IMR-90 (cell line): ENCODE measurements around the gene PDIA3. TPM values are rescaled to one million over a fixed set of nuclear protein-coding genes. Genes with fewer than 3 reads are reported as not detected.

Source experiments
- ATAC-seq: fragments of 200-7000 bp; cut with Tn5 transposase; 2 replicates; pipeline ENCODE4 v1.9.1; 2020; ENCODE audit warnings: low read depth, mild to moderate bottlenecking, moderate library complexity
- BruUV-seq: library from RNA; stranded (reverse); fragments of 400-500 nt; replicated peaks from 2 replicates; lab custom pipeline; 2021; lab: Mats Ljungman, UMichigan
- CTCF ChIA-PET: fragments of 300-600 bp; formaldehyde crosslinking; extraction: SDS; loops from one replicate; lab custom pipeline; 2021; ENCODE audit warnings: antibody characterized with exemption; lab: Yijun Ruan, JAX
- POLR2A ChIA-PET: fragments of 300-600 bp; sonication (Branson Sonifier 250); formaldehyde crosslinking; loops from one replicate; lab custom pipeline; 2022; ENCODE audit warnings: antibody characterized with exemption; ENCODE audit not compliant: unreplicated experiment; lab: Charles Lee
- DNase-seq: peaks from one replicate; pipeline ENCODE4 v3.0.0; 2013
- H2AFZ ChIP-seq: replicated peaks from 2 replicates; pipeline ENCODE3; 2013; ENCODE audit warnings: low read length, mild to moderate bottlenecking; ENCODE audit not compliant: poor library complexity
- H2AK5ac ChIP-seq: 2 replicates; pipeline ENCODE4 v1.6.1; 2013; ENCODE audit warnings: low read depth, low read length, inconsistent platforms
- H2AK9ac ChIP-seq: replicated peaks from 2 replicates; pipeline ENCODE3; 2013; ENCODE audit warnings: mild to moderate bottlenecking, low read depth, low read length, moderate library complexity; ENCODE audit not compliant: poor library complexity
- H2BK120ac ChIP-seq: 2 replicates; pipeline ENCODE4 v1.6.1; 2013; ENCODE audit warnings: low read depth, low read length, inconsistent platforms
- H2BK15ac ChIP-seq: 3 replicates; pipeline ENCODE4 v1.6.1; 2013; ENCODE audit warnings: low read depth, low read length, inconsistent platforms
- H2BK20ac ChIP-seq: 2 replicates; pipeline ENCODE4 v1.6.1; 2013; ENCODE audit warnings: low read depth, mild to moderate bottlenecking, inconsistent platforms, low read length, moderate library complexity
- H2BK5ac ChIP-seq: 2 replicates; pipeline ENCODE4 v1.6.1; 2013; ENCODE audit warnings: mild to moderate bottlenecking, low read depth, low read length, inconsistent platforms; ENCODE audit not compliant: poor library complexity, severe bottlenecking
- H3K14ac ChIP-seq: replicated peaks from 2 replicates; pipeline ENCODE4 v1.6.1; 2013; ENCODE audit warnings: low read depth, low read length, inconsistent platforms
- H3K18ac ChIP-seq: 2 replicates; pipeline ENCODE4 v1.6.1; 2013; ENCODE audit warnings: low read depth, low read length, control low read depth
- H3K23ac ChIP-seq: 2 replicates; pipeline ENCODE4 v1.6.1; 2013; ENCODE audit warnings: low read depth, low read length, inconsistent platforms
- H3K27ac ChIP-seq: 2 replicates; pipeline ENCODE4 v1.5.1; 2013; ENCODE audit warnings: mild to moderate bottlenecking, control low read depth, low read length; ENCODE audit not compliant: insufficient read depth
- H3K27me3 ChIP-seq: 2 replicates; pipeline ENCODE4 v1.6.1; 2013; ENCODE audit warnings: low read length; ENCODE audit not compliant: control insufficient read depth, insufficient read depth
- H3K36me3 ChIP-seq: 2 replicates; pipeline ENCODE4 v1.6.1; 2013; ENCODE audit warnings: low read length, mixed read lengths; ENCODE audit not compliant: control insufficient read depth, insufficient read depth
- H3K4ac ChIP-seq: 2 replicates; pipeline ENCODE4 v1.6.1; 2013; ENCODE audit warnings: low read depth, low read length, inconsistent platforms
- H3K4me1 ChIP-seq: 2 replicates; pipeline ENCODE4 v1.6.1; 2013; ENCODE audit warnings: low read length, mixed read lengths; ENCODE audit not compliant: control insufficient read depth, insufficient read depth
- H3K4me2 ChIP-seq: 2 replicates; pipeline ENCODE4 v1.6.1; 2013; ENCODE audit warnings: low read depth, mild to moderate bottlenecking, control low read depth, low read length, moderate library complexity
- H3K4me3 ChIP-seq: 2 replicates; pipeline ENCODE4 v1.5.1; 2013; ENCODE audit warnings: low read depth, mild to moderate bottlenecking, control low read depth, low read length, moderate library complexity; ENCODE audit not compliant: insufficient read depth
- H3K56ac ChIP-seq: 2 replicates; pipeline ENCODE4 v1.6.1; 2013; ENCODE audit warnings: low read length, inconsistent platforms; ENCODE audit not compliant: insufficient read depth; ENCODE audit errors: extremely low read depth
- H3K79me1 ChIP-seq, 2 experiments: 2 replicates each; pipeline ENCODE4 v1.6.1; 2013; ENCODE audit warnings: low read length in 2 of 2, inconsistent platforms in 1 of 2, low read depth in 1 of 2
- H3K9ac ChIP-seq: 2 replicates; pipeline ENCODE4 v1.6.1; 2013; ENCODE audit warnings: low read depth, low read length, control low read depth
- H3K9me1 ChIP-seq: 2 replicates; pipeline ENCODE4 v1.6.1; 2013; ENCODE audit warnings: low read length, inconsistent platforms; ENCODE audit not compliant: insufficient read depth
- H3K9me3 ChIP-seq: 2 replicates; pipeline ENCODE4 v1.6.1; 2013; ENCODE audit warnings: low read length; ENCODE audit not compliant: control insufficient read depth, insufficient read depth
- H4K20me1 ChIP-seq: 2 replicates; pipeline ENCODE4 v1.6.1; 2013; ENCODE audit warnings: low read length, inconsistent platforms; ENCODE audit not compliant: insufficient read depth
- H4K5ac ChIP-seq: 2 replicates; pipeline ENCODE4 v1.6.1; 2013; ENCODE audit warnings: mild to moderate bottlenecking, low read depth, low read length, control low read depth
- H4K8ac ChIP-seq, 2 experiments: 2 replicates each; pipeline ENCODE4 v1.6.1; 2013; ENCODE audit warnings: low read depth in 2 of 2, low read length in 2 of 2, control low read depth in 1 of 2, inconsistent platforms in 1 of 2
- H4K91ac ChIP-seq: 2 replicates; pipeline ENCODE4 v1.6.1; 2013; ENCODE audit warnings: low read depth, low read length, inconsistent platforms; ENCODE audit not compliant: insufficient read depth
- CHD1 ChIP-seq: IDR thresholded peaks from 2 replicates; pipeline ENCODE4 v1.6.1; 2012; ENCODE audit warnings: low read depth, low read length, improper control_type of control experiment
- FOS ChIP-seq: fragments of 150-350 bp; IDR thresholded peaks from 2 replicates; pipeline ENCODE4 v1.6.1; 2016; ENCODE audit warnings: low read depth, low read length
- MAFK ChIP-seq: IDR thresholded peaks from 2 replicates; pipeline ENCODE4 v1.6.1; 2012; ENCODE audit warnings: low read depth, low read length, improper control_type of control experiment
- MXI1 ChIP-seq: IDR thresholded peaks from 2 replicates; pipeline ENCODE4 v1.6.1; 2012; ENCODE audit warnings: low read depth, mild to moderate bottlenecking, low read length, moderate library complexity, borderline replicate concordance
- POLR2A ChIP-seq: IDR thresholded peaks from 2 replicates; pipeline ENCODE4 v1.6.1; 2012; ENCODE audit warnings: mild to moderate bottlenecking, low read depth, low read length
- RFX5 ChIP-seq: IDR thresholded peaks from 2 replicates; pipeline ENCODE4 v1.8.0; 2012; ENCODE audit warnings: low read depth, mild to moderate bottlenecking, low read length, moderate library complexity
- WGBS, 2 experiments: methylation state at CpG; one replicate each; pipeline versions ENCODE4 v1.1.5 to v1.1.7; 2013; ENCODE audit warnings: missing lambda C conversion rate in 2 of 2; ENCODE audit not compliant: insufficient read length in 1 of 2; ENCODE audit errors: extremely low coverage in 2 of 2; 5-methylcytosine and 5-hydroxymethylcytosine counted together
- dilution Hi-C: fragments of 300-500 bp; cut with HindIII; formaldehyde crosslinking; loops from one replicate; pipeline ENCODE4 v1.14.3; 2018; ENCODE audit warnings: low sequenced_read_pairs; ENCODE audit not compliant: unreplicated experiment
- in situ Hi-C: fragments of 300-500 bp; cut with MboI; formaldehyde crosslinking; loops from 3 replicates; pipeline ENCODE4 v1.14.3; 2019; ENCODE audit warnings: low sequenced_read_pairs, inconsistent platforms, mixed read lengths
- intact Hi-C: fragments of 100-400 bp; cut with micrococcal nuclease; formaldehyde crosslinking; loops from 2 replicates; pipeline ENCODE4 v1.10.0; 2022
- polyA plus RNA-seq, 3 experiments: library from polyadenylated mRNA; depleted of rRNA; stranded (reverse); fragments of >200 nt; gene quantifications; 2 replicates each; pipeline ENCODE4 v1.2.3, GENCODE V29; 2012; ENCODE audit warnings: low replicate concordance in 1 of 3
- total RNA-seq: library from RNA; depleted of rRNA; stranded (reverse); fragments of >200 nt; gene quantifications from 2 replicates; pipeline ENCODE4 v1.2.3, GENCODE V29; 2012
- TF ChIP-seq, protein P1 (sequence below): fragments of 150-350 bp; IDR thresholded peaks from 2 replicates; pipeline ENCODE4 v1.6.1; 2016; ENCODE audit warnings: low read depth, mild to moderate bottlenecking, low read length, moderate library complexity, borderline replicate concordance
- TF ChIP-seq, protein P2 (sequence below): fragments of 150-350 bp; IDR thresholded peaks from 2 replicates; pipeline ENCODE4 v1.6.1; 2017; ENCODE audit warnings: mild to moderate bottlenecking, antibody characterized with exemption, low read length, low read depth

Gene PDIA3
- total and polyA plus RNA-seq, 2 of the 4 experiments (the other 2 are of a cell fraction): 103 to 396 TPM

DNA sequence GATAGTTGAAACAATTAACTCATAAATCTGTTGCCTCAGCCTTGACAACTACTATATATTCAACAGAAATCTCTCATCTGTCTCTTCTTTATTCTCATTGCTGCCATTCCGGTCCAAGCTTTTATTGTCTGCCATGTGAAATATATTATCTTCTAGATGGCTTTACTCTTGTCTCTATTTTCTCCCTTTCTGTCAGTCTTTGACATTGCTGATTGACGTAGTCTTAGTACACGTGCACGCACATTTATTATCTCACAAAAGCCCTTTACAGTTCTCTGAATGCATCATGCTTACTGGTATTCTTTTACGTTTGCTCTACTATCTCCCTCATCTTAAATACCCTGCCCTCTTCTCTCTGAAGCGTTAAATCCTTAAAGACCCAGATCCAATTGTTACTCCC is 5.6 kb downstream of the PDIA3 start:
- Histone ChIP-seq H2BK120ac (no peak overlapping the region), H2BK15ac (no peak overlapping the region), H3K9ac (no peak overlapping the region), H4K91ac (no peak overlapping the region), H3K27me3 (no peaks in the 10 kb centered on the region), H2BK5ac (no peak overlapping the region), H3K27ac (no peak overlapping the region), H4K8ac (no peak overlapping the region; a peak in 1 of 4 replicates), H3K36me3 (peaks cover 18% of the 10 kb centered on the region), H3K4me3 (no peak overlapping the region), H2AK9ac (no peak overlapping the region), H3K23ac (no peak overlapping the region), H3K56ac (no peak overlapping the region), H3K9me1 (peaks cover 12% of the 10 kb centered on the region; the same call in 1 of the 2 replicates), H2BK20ac (no peak overlapping the region), H3K79me1 (peaks cover 10 to 69% of the 10 kb centered on the region in 2 experiments), H4K5ac (no peak overlapping the region), H3K9me3 (no peaks in the 10 kb centered on the region), H3K14ac (no peak overlapping the region), H3K4me1 (peaks cover 3% of the 10 kb centered on the region), H2AK5ac (no peak overlapping the region), H3K4me2 (no peak overlapping the region), H2AFZ (no peak overlapping the region), H4K20me1 (peaks cover 83% of the 10 kb centered on the region), H3K18ac (no peak overlapping the region), H3K4ac (no peak overlapping the region)
- no peak for DNase-seq
- ChIA-PET CTCF (no interaction called here), POLR2A (no interaction called here)
- WGBS, 2 experiments: 94% methylated on average over 3 of the region's 6 CpGs; no CpG with 5 or more reads in 1 of the 2 experiments
- dilution Hi-C loops: no loop called here
- ATAC-seq: no peak
- TF ChIP-seq, protein P1, sequence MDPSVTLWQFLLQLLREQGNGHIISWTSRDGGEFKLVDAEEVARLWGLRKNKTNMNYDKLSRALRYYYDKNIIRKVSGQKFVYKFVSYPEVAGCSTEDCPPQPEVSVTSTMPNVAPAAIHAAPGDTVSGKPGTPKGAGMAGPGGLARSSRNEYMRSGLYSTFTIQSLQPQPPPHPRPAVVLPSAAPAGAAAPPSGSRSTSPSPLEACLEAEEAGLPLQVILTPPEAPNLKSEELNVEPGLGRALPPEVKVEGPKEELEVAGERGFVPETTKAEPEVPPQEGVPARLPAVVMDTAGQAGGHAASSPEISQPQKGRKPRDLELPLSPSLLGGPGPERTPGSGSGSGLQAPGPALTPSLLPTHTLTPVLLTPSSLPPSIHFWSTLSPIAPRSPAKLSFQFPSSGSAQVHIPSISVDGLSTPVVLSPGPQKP: no peak
- TF ChIP-seq POLR2A (no peak), FOS (no peak), MXI1 (no peak), CHD1 (no peak), RFX5 (no peak), MAFK (no peak)
- TF ChIP-seq, protein P2, sequence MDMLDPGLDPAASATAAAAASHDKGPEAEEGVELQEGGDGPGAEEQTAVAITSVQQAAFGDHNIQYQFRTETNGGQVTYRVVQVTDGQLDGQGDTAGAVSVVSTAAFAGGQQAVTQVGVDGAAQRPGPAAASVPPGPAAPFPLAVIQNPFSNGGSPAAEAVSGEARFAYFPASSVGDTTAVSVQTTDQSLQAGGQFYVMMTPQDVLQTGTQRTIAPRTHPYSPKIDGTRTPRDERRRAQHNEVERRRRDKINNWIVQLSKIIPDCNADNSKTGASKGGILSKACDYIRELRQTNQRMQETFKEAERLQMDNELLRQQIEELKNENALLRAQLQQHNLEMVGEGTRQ: no peak
- BruUV-seq: no TSS peak
- in situ Hi-C loops: no loop called here
- intact Hi-C loops: no loop called here
